RPMI8226 (cell line): ENCODE data around the gene ARMC8.

ENCODE experiments used
- DNase-seq: peaks from one replicate; pipeline ENCODE4 v3.0.0-alpha.2; 2015

Gene ARMC8

GRCh38 chr3:138317687-138318086, 130.6 kb downstream of the ARMC8 start:
- DNase-seq = no peak

DNA sequence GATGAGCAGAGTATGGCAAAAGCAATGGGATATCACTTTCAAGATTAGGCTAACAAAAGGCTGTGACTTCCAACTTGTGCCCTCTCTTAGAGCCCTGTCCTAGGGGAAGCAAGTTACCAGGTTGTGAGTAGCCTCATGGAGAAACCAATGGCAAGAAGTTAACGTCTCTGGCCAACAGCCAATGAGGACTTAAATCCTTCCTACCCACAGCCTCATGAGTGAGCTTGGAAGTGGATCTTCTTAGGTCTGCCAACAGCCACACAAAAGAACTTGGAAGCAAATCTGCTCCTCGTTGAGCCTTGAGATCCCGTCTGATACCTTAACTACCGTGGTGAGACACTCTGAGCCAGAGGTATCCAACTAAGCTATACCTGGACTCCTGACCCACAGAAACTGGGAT, 136.9 kb downstream of the ARMC8 start:
- no peak for DNase-seq

GRCh38 chr3:138325990-138326389, 138.9 kb downstream of the ARMC8 start:
- no peak for DNase-seq

- DNase-seq = no peak
Measured at GRCh38 chr3:138326866-138327595, 139.9 kb downstream of the ARMC8 start.

DNA sequence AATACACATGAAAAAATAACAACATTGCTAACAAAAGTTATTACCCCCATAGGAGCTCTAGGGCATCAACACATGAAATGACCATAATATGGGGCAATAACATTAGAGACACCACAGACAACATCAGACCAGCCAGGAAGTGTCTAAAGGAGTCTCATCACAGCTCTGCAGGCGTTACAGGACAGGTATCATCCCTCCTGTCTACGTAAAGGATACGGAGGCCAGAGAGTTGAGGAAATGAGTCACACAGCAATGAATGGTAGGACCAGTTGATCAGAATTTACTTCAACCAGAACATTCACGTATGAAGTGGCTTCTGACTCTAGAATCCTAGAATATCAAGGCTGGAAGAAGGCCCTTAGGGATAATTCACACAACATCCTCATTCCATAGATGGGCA, 140.7 kb downstream of the ARMC8 start:
- DNase-seq = no peak

DNA sequence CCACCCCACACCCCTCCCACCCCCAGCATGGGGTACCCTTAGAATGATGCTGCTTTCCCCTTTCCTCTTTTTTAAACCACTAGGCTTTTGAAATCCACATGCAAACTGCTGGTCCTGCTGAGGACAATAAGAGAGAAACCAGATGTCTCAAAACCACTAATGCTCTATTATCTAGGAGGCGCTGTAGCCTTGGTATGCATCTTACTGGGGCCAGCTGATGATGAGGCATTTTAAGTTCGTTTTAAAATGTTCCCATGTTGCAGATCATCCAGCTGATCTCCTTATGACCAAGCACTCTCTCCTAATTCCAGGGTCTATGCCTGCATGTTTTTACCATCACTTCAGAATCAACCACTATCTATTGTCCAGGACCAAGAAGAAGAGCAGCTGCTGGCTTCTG, 141.2 kb downstream of the ARMC8 start:
- no peak for DNase-seq

GRCh38 chr3:138329127-138329983, 142.3 kb downstream of the ARMC8 start, which contains the start of gene NME9:
TSS of gene NME9 (minus strand) at chr3:138329851. CDS start at chr3:138329335, 516 bp downstream.
- DNase-seq = peak; percentile 78

DNA sequence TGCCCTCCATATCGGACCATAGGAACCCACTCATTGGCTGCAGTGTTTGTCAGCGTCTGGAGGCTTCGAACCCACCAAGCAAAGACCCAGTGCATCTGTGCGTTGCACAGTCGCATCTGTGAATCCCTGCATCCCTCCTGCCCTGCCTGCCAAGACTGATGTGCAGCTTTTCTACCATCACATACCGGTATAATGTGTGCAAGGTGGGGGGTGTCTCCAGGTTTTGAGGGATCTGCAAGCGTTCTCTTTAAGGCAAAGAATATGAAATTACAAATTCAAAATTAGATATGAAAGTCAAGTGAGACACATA, 142.8 kb downstream of the ARMC8 start:
- DNase-seq = no peak

GRCh38 chr3:138331143-138331894, 144.2 kb downstream of the ARMC8 start:
- no peak for DNase-seq

GRCh38 chr3:138332472-138333073, 145.5 kb downstream of the ARMC8 start:
- peak; percentile 31 for DNase-seq

GRCh38 chr3:138334608-138335007, 147.5 kb downstream of the ARMC8 start:
- no peak for DNase-seq

DNA sequence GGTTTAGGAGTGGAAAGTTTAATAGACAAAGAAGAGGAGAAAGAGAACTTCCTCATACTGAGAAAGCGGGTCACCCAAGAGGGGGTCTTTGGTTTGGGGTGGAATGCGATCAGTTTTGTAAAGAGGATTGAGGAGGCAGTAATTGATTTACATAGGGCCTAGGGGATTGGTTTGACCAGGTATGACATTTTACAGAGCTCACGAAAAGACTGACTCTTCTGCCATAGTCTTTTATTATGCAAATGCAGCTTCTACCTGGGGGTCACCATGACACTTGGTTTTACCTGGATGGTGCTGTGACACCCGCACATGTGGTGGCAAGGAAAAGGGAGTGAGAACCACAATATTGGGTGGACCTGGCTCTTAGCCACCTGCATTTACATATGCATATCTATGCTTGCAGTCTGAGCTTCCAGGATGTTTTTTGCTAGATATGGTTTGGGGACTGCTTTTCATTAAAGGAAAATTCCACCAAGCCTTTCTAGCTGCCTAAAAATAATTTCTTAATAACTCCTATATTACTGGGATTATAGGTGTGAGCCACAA, 149.4 kb downstream of the ARMC8 start:
- no peak for DNase-seq

DNA sequence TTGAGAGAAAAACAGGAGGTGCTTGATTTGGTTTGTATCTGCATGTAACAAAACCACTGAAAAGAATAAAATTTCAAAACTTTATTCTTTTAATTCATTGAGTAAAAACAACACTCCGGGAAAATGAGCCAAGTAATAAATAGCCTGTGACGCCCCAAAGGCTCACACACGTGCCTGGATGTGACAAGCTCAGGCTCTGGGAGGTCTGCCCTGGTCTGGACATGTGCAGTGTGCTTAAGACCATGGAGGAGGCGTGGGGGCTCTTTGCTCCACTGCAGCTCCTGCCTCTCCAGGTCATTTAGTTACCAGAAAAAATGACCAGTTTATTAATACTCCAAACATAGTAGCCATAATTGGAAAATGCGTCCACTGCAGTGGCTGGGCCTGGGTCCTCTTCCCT, 151.1 kb downstream of the ARMC8 start:
- DNase-seq = no peak

DNA sequence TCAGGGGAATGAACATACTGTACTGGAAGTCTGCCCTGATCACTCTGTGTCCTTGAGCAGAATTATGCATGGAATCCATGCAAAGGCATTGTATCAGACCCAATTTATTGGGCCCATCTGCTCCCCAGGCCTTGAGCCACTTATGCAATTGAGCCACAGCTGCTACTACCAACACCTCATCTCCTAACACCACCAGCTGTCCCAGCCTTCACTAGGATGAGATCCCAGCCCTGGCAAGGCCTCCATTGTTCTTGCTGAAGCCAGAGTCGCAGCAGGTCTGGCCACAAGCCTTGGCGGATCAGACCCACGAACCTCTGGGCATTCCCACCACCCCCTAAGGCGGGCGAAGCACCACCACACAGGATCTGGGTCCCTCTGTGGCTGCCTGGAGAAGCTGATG, 151.7 kb downstream of the ARMC8 start:
- DNase-seq = no peak

DNA sequence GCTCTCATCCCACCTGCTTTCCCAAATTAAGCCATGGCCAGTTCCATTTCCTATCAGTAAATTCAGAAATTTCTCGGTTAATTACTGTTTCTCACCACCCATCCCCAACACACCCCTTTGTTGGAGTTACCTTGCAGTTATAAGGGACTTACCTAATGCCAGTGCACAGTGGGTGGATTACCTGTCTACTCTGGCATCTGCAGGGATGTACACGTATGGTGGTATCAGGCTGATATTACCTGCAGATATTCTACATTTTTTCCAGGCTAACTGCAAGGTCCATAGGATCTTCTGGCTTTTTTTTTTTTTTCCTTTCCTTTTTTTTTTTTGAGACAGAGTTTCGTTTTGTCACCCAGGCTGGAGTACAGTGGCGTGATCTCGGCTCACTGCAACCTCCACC, 153.4 kb downstream of the ARMC8 start:
- DNase-seq = no peak

- DNase-seq = no peak
Measured at GRCh38 chr3:138344754-138345153, 157.7 kb downstream of the ARMC8 start.
